Left hindlimb (tissue), 1 donor: ENCODE results near the gene LIN28B.

Source experiments
- DNase-seq: peaks from one replicate; pipeline ENCODE4 v3.0.0-alpha.2; 2018

The LIN28B gene

GRCh38 chr6:105015482-105015881 lies 58.6 kb downstream of the LIN28B start:
- no peak for DNase-seq

DNA sequence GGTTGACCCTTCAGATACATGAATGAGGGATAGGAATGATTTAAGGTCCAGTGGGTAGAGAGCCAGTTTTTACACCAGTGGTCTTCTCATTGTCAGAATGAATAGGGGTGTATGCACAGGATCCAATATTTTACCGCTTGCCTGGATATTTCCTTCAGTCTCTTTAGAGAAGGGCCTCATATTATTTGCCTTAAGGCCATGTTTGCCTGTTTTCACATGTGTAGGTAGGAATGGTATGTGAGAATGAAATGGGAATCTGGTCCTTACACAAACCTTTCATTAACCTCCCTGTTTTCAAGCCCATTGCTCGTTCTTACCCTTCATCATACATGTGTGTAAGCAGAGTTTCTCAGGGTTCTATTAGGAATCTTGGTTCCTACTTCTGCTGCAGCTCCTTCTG lies 62.4 kb downstream of the LIN28B start:
- no peak for DNase-seq

DNA sequence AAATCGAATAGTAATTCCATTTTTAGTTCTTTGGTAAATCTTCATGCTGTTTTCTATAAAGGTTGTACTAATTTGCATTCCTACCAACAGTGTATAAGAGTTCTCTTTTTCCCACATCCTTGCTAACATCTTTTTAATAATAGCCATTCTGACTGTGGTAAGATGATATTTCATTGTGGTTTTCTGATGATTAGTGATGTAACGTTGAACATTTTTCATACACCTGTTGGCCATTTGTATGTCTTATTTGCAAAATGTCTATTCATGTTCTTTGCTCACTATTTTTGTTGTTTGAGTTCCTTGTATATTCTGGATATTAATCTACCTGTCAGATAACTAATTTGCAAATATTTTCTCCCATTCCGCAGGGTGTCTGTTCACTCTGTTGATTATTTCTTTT lies 64.5 kb downstream of the LIN28B start:
- DNase-seq: no peak

DNA sequence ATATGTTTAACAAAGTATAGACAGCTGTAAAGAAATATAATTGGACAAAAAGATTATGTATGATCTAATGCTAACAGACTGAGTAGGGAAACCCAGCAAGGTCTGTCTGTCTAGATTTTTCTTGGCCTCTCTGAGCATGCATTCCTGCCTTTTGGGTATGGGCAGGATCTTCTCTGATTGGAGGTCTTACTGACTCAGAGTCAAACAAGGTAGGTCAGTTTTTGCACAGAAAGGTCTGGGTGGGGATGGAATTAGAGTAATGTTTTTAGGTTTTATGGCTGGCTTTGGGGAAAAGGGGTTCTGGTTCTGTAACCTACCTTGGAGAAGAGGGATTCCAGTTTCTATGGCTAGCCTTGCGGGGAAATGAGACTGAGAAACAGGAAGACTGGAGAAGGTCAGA lies 65.5 kb downstream of the LIN28B start:
- DNase-seq: no peak

- no peak for DNase-seq
These were observed 67.9 kb downstream of the LIN28B start for GRCh38 chr6:105024803-105025202.

DNA sequence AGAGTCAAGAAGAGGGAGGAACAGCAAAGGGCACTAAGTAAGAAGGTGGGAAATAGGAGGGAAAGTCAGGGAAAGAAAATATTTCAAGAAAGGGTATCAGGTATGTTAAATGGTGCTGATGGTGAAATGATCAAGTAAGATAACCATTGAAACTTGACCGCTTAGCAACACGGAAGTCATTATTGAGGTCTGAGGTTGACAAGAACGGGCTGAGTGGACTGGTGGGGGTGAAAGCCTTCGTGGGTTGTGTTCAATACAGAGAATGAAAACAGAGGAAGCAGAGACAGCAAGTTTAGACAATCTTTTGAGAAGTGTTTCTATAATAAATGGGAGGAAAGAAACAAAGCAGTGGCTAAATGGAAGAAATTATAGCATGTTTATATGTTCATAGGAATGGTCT lies 72.0 kb downstream of the LIN28B start:
- DNase-seq: no peak

- DNase-seq: no peak
These were observed 72.7 kb downstream of the LIN28B start for GRCh38 chr6:105029581-105029980.

- DNase-seq: no peak
These were observed 77.6 kb downstream of the LIN28B start for GRCh38 chr6:105034470-105034869.

DNA sequence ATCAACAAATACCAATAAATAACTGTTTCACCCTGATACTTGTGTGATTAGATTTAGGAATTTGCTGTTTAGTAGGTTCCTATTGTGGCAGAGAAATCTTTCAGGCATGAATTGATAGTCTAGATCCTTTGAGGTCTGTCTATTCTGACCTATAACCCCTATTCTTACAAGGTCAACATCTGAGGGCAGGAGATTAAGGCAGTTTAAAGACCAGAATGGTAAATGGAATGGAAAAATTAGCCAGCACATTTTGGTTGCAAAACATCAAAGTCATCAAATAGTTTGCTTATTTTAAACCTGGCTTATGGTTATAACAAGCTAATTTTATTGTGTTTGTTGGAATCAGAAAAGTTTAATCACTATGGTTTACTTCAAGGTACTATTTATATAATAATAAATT lies 78.4 kb downstream of the LIN28B start:
- DNase-seq: no peak

DNA sequence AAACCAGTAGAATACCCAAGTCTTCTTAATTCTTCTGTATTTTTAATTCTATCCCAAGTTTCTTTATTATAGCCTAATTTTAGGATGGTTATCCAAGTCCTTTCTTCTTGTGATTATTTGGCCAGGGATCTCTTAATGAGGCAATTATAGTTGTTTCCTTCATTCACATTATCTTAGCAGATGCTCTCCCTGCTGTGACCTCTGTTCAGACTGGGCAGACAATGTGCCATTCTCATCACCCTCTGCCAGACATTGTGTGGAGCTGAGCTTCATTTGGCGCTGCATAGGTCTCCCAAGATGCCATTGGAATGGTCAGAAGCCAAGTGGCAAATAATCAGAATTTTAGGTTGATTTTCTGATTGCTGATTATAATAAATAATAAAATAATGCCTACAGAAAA lies 79.4 kb downstream of the LIN28B start:
- no peak for DNase-seq

GRCh38 chr6:105038259-105038658 lies 81.4 kb downstream of the LIN28B start:
- no peak for DNase-seq

DNA sequence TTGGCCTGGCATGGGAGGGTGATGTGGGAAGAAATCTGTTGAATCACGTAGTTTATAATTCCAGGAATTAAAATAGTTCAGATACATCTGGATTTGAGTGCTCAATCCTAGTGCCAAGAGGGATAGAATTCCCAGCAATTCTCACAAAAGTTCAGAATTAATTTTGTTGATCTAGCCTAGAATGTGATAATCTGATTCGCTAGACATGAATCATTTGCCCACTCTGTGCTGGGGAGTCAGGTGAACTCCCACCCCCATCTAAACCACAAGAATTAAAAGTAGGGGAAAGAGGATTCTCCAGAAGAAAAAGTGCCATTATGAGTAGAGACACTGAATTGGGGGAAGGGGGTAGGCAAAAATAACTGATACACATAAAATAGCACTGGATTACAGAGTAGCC lies 85.0 kb downstream of the LIN28B start:
- no peak for DNase-seq

DNA sequence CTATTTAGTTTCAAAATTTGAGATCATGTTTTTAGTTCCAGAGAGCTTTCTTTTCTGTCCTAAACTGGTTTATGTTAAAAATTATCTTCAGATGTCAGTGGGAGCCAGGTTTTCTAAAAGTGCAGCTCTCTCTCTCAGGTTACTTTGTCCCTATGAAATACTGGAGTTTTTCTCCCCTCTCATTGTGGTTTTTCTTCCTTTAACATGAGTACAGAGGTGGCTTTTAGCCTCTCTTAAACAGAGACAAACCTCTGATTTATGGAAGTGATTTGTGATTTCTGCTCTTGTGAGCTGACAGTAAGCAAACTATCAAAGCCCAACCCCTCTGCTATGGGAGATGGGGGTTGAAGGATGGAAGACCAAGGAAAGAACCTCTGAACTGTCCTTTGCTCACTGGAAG lies 85.7 kb downstream of the LIN28B start:
- DNase-seq: no peak

GRCh38 chr6:105043979-105044378 lies 87.1 kb downstream of the LIN28B start:
- no peak for DNase-seq

- no peak for DNase-seq
These were observed 88.6 kb downstream of the LIN28B start for GRCh38 chr6:105045526-105045925.

DNA sequence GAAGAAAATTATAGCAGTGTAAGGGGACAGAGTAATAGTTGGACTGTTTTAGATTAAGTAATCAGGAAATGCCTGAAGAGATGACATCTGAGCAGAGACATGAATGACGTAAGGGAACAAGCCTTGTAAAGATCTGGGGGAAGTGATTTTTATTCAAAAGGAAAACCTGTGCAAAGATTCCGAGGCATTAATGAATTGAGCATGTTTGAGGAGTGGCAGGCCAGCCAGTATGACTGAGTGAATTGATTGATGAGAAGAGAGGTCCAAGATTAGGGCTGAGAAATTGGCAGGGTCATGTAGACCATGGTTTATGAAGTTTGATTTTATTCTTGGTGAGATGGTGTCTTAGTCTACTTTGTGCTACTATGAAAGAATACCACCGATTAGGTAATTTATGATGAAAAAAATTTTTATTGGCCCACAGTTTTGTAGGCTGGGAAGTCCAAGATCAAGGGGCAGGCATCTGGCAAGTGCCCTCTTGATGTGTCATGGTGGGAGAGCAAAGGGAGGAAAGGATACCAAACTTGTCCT lies 95.1 kb downstream of the LIN28B start:
- DNase-seq: no peak

GRCh38 chr6:105056646-105057045 lies 99.7 kb downstream of the LIN28B start:
- no peak for DNase-seq

DNA sequence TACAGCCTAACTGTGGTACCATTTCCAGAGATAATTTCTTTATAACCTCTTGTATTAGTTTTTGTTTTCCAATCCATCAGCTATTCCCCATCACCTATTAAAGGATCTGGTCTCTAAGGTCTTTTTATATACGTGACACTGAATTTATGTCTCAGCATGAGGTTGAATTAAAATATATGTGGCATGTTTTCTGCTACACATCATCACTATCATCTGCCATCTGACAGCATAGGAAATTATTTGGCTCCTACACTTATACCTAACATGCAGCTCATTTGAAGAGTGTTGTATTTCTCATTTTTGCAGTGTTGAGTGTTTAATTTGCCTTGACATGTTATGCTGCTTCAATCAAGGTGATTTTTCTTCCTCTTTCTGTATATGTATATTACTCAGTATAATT lies 100.3 kb downstream of the LIN28B start:
- DNase-seq: no peak

GRCh38 chr6:105058316-105058715 lies 101.4 kb downstream of the LIN28B start:
- no peak for DNase-seq

GRCh38 chr6:105058846-105059245 lies 101.9 kb downstream of the LIN28B start:
- no peak for DNase-seq

- DNase-seq: no peak
These were observed 109.3 kb downstream of the LIN28B start for GRCh38 chr6:105066233-105066632.

- DNase-seq: no peak
These were observed 109.9 kb downstream of the LIN28B start for GRCh38 chr6:105066836-105067235.

DNA sequence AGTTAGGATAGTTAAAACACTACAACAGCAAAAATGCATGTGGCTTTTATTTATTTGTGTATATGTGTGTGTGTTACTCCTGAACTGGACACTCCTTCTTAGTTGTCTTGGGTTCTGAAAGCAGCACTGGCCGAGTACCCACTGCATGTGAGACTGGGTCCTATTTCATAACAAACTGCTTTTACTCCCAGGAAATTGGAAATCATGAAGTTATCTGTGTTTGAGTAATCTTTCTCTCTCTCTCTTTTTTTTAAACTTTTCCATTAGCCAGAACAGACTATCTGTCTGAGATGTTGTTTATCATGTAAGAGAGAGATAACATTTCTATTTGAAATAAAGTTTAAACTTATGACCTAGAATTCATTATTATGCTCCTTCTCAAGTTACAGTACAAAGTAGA lies 110.4 kb downstream of the LIN28B start:
- no peak for DNase-seq

DNA sequence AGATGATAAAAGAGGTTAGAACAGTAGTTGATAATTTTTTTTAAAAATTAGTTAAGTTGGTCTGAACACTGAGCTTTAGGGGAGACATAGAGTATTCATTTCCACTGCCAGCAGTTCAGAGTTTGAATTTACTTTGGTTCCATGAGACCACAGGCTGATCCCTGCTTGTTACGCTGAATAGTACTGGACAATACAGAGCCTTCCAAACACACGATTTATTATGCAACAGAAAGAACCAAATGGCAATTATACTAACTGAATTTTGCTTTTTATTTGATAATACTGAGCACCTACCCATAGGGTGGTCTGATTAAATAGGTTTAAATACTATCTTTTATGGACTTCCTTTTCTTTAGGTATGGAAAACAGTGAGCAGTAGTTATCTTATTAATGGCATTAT lies 111.5 kb downstream of the LIN28B start:
- DNase-seq: no peak

DNA sequence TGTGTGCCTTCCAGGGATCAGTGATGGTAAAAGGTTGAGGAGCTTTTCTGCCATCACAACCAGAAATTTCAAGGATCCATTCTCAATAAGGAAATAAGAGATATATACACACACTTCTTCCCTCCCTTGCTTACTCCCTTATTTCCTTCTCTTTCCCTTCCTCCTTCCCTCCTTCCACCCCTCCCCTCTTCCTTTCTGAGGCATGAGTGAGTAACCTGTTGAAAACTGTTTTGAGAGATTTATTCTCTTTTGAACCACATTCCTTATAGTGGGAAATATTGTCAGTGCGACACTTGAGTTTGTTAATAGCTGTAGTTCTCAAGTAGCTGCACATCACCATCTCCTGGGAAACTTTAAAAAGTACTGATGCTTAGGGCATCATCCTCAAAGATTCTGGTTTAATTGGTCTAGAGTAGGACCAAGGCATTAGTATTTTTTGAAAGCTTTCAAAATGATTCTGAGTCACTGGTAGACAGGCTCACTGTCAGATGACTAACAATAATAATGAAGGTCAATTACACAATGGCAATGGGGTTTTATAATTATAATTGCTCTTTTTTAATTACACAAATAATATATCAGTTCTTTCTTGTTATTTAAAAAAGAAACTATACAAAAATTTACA lies 113.0 kb downstream of the LIN28B start:
- no peak for DNase-seq
